Mesenchymal stem cell (in vitro differentiated cells and primary cell): ENCODE measurements around the gene COL15A1.

ENCODE experiments used
- DNase-seq: peaks from one replicate; pipeline ENCODE4 v3.0.0-alpha.2; 2013
- H2AFZ ChIP-seq: one replicate; pipeline ENCODE4 v1.6.1; 2013; ENCODE audit warnings: low read depth, mild to moderate bottlenecking, control low read depth, inconsistent platforms, low read length, moderate library complexity
- H2AK5ac ChIP-seq: 2 replicates; pipeline ENCODE4 v1.6.1; 2013; ENCODE audit warnings: low read length, moderate library complexity, mild to moderate bottlenecking, inconsistent platforms; ENCODE audit not compliant: severe bottlenecking
- H2BK120ac ChIP-seq: one replicate; pipeline ENCODE4 v1.6.1; 2013; ENCODE audit warnings: low read depth, mild to moderate bottlenecking, inconsistent platforms, low read length, moderate library complexity
- H2BK12ac ChIP-seq, 2 experiments: one replicate each; pipeline ENCODE4 v1.6.1; 2013; ENCODE audit warnings: inconsistent platforms in 2 of 2, low read length in 2 of 2, mild to moderate bottlenecking in 2 of 2, moderate library complexity in 2 of 2, control low read depth in 1 of 2
- H2BK15ac ChIP-seq: one replicate; pipeline ENCODE4 v1.6.1; 2013; ENCODE audit warnings: mild to moderate bottlenecking, low read depth, inconsistent platforms; ENCODE audit not compliant: poor library complexity, severe bottlenecking
- H2BK5ac ChIP-seq: 2 replicates; pipeline ENCODE4 v1.6.1; 2013; ENCODE audit warnings: low read depth, mild to moderate bottlenecking, low read length, control low read depth, inconsistent platforms; ENCODE audit not compliant: poor library complexity, severe bottlenecking
- H3K14ac ChIP-seq, 2 experiments: one replicate each; pipeline ENCODE4 v1.6.1; 2013; ENCODE audit warnings: inconsistent platforms in 2 of 2, low read length in 2 of 2, control low read depth in 1 of 2, mild to moderate bottlenecking in 1 of 2, moderate library complexity in 1 of 2
- H3K18ac ChIP-seq, 2 experiments: one replicate each; pipeline ENCODE4 v1.6.1; 2013; ENCODE audit warnings: inconsistent platforms in 2 of 2, low read length in 2 of 2, control low read depth in 1 of 2, low read depth in 1 of 2, mild to moderate bottlenecking in 1 of 2
- H3K23ac ChIP-seq, 2 experiments: one replicate each; pipeline ENCODE4 v1.6.1; 2013; ENCODE audit warnings: inconsistent platforms in 2 of 2, low read length in 2 of 2, mild to moderate bottlenecking in 2 of 2, moderate library complexity in 2 of 2, control low read depth in 1 of 2
- H3K27ac ChIP-seq: 2 replicates; pipeline ENCODE4 v1.5.1; 2013; ENCODE audit warnings: mild to moderate bottlenecking, moderate library complexity, low read length, control low read depth, inconsistent platforms; ENCODE audit not compliant: poor library complexity, severe bottlenecking
- H3K27me3 ChIP-seq, 2 experiments: 2 replicates each; pipeline versions ENCODE4 v1.6.1 to v1.7.0; 2013; ENCODE audit warnings: low read length in 2 of 2, mild to moderate bottlenecking in 2 of 2, moderate library complexity in 2 of 2, control low read depth in 1 of 2, inconsistent platforms in 1 of 2; ENCODE audit not compliant: control insufficient read depth in 1 of 2, insufficient read depth in 1 of 2
- H3K36me3 ChIP-seq, 2 experiments: 2 replicates each; pipeline versions ENCODE4 v1.6.1 to v1.7.0; 2013; ENCODE audit warnings: low read length in 2 of 2, control low read depth in 1 of 2, inconsistent platforms in 1 of 2, low read depth in 1 of 2, mild to moderate bottlenecking in 1 of 2; ENCODE audit not compliant: insufficient read depth in 2 of 2, control insufficient read depth in 1 of 2
- H3K4ac ChIP-seq, 2 experiments: one replicate each; pipeline ENCODE4 v1.6.1; 2013; ENCODE audit warnings: inconsistent platforms in 2 of 2, low read length in 2 of 2, mild to moderate bottlenecking in 2 of 2, moderate library complexity in 2 of 2, control low read depth in 1 of 2, low read depth in 1 of 2
- H3K4me1 ChIP-seq: 2 replicates; pipeline ENCODE4 v1.6.1; 2013; ENCODE audit warnings: low read depth, low read length, control low read depth; ENCODE audit not compliant: control insufficient read depth, insufficient read depth
- H3K4me2 ChIP-seq: 2 replicates; pipeline ENCODE4 v1.6.1; 2013; ENCODE audit warnings: low read length, mild to moderate bottlenecking, inconsistent platforms; ENCODE audit not compliant: poor library complexity, severe bottlenecking
- H3K4me3 ChIP-seq, 2 experiments: 2 replicates each; pipeline versions ENCODE4 v1.5.1 to v1.7.0; 2013; ENCODE audit warnings: low read length in 2 of 2, mild to moderate bottlenecking in 2 of 2, control low read depth in 1 of 2, low read depth in 1 of 2; ENCODE audit not compliant: insufficient read depth in 1 of 2
- H3K79me1 ChIP-seq: replicated peaks from 2 replicates; pipeline ENCODE4 v1.6.1; 2013; ENCODE audit warnings: mild to moderate bottlenecking, control low read depth, low read length, inconsistent platforms; ENCODE audit not compliant: poor library complexity, severe bottlenecking
- H3K9ac ChIP-seq: 2 replicates; pipeline ENCODE4 v1.7.0; 2013; ENCODE audit warnings: mild to moderate bottlenecking, low read length, moderate library complexity
- H3K9me3 ChIP-seq: 2 replicates; pipeline ENCODE4 v1.7.0; 2013; ENCODE audit warnings: mild to moderate bottlenecking, low read length; ENCODE audit not compliant: control insufficient read depth
- H4K8ac ChIP-seq: one replicate; pipeline ENCODE4 v1.6.1; 2013; ENCODE audit warnings: inconsistent platforms, mild to moderate bottlenecking, low read length, moderate library complexity
- H4K91ac ChIP-seq: one replicate; pipeline ENCODE4 v1.6.1; 2013; ENCODE audit warnings: mild to moderate bottlenecking, low read length, inconsistent platforms
- WGBS: methylation state at CpG from one replicate; pipeline ENCODE4 v1.1.7; 2013; ENCODE audit warnings: mixed read lengths; 5-methylcytosine and 5-hydroxymethylcytosine counted together

The COL15A1 gene

DNA sequence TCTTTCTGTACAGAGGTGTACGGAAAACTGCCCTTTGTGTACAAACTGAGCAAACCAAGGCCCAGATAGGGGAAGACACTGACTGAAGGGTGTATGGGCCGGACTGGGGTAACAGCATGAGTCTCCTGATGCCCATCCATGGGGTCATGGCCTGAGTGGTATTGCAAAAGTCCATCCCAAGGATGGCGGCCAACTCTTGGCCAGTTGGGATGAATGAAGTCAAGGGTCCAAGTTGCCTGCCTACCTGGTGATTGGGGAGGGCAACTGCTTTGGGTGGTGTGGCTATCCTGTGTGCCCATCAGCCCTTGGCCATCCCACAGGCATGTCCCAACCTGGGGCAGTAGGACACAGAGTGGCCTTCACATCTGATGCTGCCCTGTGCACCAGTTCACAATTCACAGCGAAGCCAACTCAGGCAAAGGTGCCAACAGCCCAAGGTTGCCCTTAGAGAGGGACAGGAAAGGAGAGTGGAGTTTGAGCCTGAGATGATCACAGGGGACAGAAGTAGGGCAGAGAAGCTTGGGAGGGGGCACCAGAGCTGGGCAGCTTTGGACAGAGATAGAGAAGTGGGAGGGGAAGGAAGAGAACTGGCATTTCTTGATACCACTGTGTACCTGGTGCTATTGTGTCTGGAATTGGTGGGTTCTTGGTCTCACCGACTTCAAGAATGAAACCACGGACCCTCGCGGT is 46.6 kb downstream of the COL15A1 start:
- H3K14ac ChIP-seq = peak overlapping the region in 1 of 2 experiments; percentile 22
- H3K23ac ChIP-seq = no peak overlapping the region
- no peak overlapping the region for H2AFZ ChIP-seq
- peak overlapping the region; percentile 82 to 83 for H3K18ac ChIP-seq
- H3K4ac ChIP-seq = peak overlapping the region; percentile 43 to 49
- H3K9me3 ChIP-seq = no peaks in the 10 kb centered on the region
- H3K4me3 ChIP-seq = no peak overlapping the region
- H3K9ac ChIP-seq = peak overlapping the region; percentile 17
- no peak overlapping the region for H3K4me2 ChIP-seq
- peak overlapping the region; percentile 85 to 92 for H2BK12ac ChIP-seq
- H4K91ac ChIP-seq = peak overlapping the region; percentile 92
- H3K27me3 ChIP-seq = peaks cover 0 to 24% of the 10 kb centered on the region in 2 experiments
- H2AK5ac ChIP-seq = peak overlapping the region; percentile 78
- 79% methylated on average over 8 of the region's 8 CpGs for WGBS
- no peak for DNase-seq
- H3K79me1 ChIP-seq = no peaks in the 10 kb centered on the region
- peak overlapping the region; percentile 39 for H4K8ac ChIP-seq
- H3K27ac ChIP-seq = peak overlapping the region; percentile 48
- no peak overlapping the region for H2BK15ac ChIP-seq
- peak overlapping the region; percentile 11 for H2BK120ac ChIP-seq
- H3K4me1 ChIP-seq = peaks cover 28% of the 10 kb centered on the region
- H3K36me3 ChIP-seq = no peaks in the 10 kb centered on the region
- H2BK5ac ChIP-seq = no peak overlapping the region

DNA sequence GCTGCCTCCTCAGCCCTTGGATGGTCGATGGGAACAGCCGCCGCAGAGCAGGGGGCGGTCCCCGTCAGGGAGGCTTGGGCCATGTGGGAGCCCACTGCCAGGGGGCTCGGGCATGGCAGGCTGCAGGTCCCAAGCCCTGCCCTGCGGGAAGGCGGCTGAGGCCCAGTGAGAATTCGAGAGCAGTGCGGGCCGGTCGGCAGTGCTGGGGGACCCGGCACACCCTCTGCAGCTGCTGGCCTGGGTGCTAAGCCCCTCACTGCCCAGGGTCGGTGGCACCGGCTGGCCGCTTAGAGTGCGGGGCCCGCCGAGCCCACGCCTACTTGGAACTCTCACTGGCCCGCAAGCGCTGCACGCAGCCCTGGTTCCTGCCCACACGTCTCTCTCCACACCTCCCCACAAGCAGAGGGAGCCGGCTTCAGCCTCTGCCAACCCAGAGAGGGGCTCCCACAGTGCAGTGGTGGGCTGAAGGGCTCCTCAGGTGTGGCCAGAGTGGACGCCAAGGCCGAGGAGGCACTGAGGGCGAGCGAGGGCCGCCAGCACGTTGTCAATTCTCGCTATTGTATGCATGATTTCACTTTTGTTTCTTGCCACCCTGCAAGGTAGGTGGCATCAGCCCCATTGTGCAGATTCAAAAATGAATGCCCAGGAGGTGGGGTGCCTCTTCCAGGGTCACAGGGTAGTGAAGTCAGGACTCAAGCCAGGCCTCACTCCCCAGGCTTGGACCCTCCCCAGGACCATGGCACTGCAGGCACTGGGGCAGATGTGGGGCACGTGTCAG is 48.6 kb downstream of the COL15A1 start:
- H2BK12ac ChIP-seq = no peak overlapping the region
- H2AK5ac ChIP-seq = no peak overlapping the region
- H3K79me1 ChIP-seq = no peaks in the 10 kb centered on the region
- peaks cover 5% of the 10 kb centered on the region for H3K9me3 ChIP-seq
- no peak overlapping the region for H2BK5ac ChIP-seq
- H3K4me2 ChIP-seq = no peak overlapping the region
- peaks cover 28% of the 10 kb centered on the region for H3K4me1 ChIP-seq
- H2AFZ ChIP-seq = no peak overlapping the region
- no peak for DNase-seq
- H3K4ac ChIP-seq = no peak overlapping the region
- H3K27me3 ChIP-seq = peaks cover 0 to 16% of the 10 kb centered on the region in 2 experiments
- H3K4me3 ChIP-seq = no peak overlapping the region
- H4K8ac ChIP-seq = no peak overlapping the region
- peak overlapping the region in 1 of 2 experiments; percentile 50 for H3K14ac ChIP-seq
- no peak overlapping the region for H2BK15ac ChIP-seq
- WGBS = 95% methylated on average over 32 of the region's 33 CpGs
- no peak overlapping the region for H3K23ac ChIP-seq
- no peak overlapping the region for H2BK120ac ChIP-seq
- H3K18ac ChIP-seq = no peak overlapping the region
- H3K36me3 ChIP-seq = no peaks in the 10 kb centered on the region
- H3K27ac ChIP-seq = no peak overlapping the region
- no peak overlapping the region for H4K91ac ChIP-seq
- H3K9ac ChIP-seq = no peak overlapping the region

DNA sequence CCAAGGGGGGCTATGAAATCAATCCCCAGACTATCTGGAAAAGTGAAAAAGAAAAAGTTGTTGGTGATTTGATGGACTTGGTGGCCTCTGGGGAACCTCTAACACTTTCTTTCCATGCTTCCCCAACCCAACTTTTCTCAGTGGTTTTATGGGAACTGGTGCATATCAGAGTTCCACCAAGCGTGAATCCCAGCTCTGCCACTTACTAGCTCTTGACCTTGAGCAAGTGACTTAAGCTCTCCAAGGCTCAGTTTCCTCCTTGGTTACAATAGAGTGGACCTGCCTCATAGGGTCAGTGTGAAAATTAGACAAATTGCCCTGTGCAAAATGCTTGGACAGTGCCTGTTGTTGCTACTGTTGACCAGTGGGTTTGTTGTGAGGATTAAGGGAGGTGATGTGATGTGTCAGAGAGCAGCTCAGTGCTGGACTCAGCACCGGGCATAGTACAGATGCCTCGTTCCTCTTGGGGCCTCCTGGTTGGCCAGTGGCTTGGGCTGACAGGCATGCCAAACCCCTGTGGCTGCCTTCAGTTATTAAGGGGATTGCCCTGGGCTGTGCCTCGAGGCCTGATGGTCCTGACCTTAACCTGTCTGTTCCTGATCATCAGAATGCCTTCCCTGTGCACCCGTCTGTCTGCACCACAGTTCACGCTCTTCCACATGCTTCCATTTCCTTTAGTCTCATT is 49.3 kb downstream of the COL15A1 start:
- H3K27ac ChIP-seq = no peak overlapping the region
- H3K18ac ChIP-seq = peak overlapping the region in 1 of 2 experiments; percentile 50
- no peak for DNase-seq
- peaks cover 5% of the 10 kb centered on the region for H3K9me3 ChIP-seq
- no peak overlapping the region for H2AFZ ChIP-seq
- H2BK15ac ChIP-seq = no peak overlapping the region
- no peak overlapping the region for H2BK5ac ChIP-seq
- no peak overlapping the region for H3K4ac ChIP-seq
- H2BK12ac ChIP-seq = peak overlapping the region in 1 of 2 experiments; percentile 54
- H3K36me3 ChIP-seq = no peaks in the 10 kb centered on the region
- no peak overlapping the region for H4K8ac ChIP-seq
- no peak overlapping the region for H2BK120ac ChIP-seq
- H3K4me2 ChIP-seq = no peak overlapping the region
- no peak overlapping the region for H4K91ac ChIP-seq
- no peak overlapping the region for H3K9ac ChIP-seq
- peaks cover 0 to 13% of the 10 kb centered on the region in 2 experiments for H3K27me3 ChIP-seq
- no peak overlapping the region for H3K4me3 ChIP-seq
- WGBS = 91% methylated on average over 5 of the region's 6 CpGs
- H3K4me1 ChIP-seq = peaks cover 31% of the 10 kb centered on the region
- no peak overlapping the region for H2AK5ac ChIP-seq
- H3K14ac ChIP-seq = no peak overlapping the region
- no peak overlapping the region for H3K23ac ChIP-seq
- no peaks in the 10 kb centered on the region for H3K79me1 ChIP-seq

DNA sequence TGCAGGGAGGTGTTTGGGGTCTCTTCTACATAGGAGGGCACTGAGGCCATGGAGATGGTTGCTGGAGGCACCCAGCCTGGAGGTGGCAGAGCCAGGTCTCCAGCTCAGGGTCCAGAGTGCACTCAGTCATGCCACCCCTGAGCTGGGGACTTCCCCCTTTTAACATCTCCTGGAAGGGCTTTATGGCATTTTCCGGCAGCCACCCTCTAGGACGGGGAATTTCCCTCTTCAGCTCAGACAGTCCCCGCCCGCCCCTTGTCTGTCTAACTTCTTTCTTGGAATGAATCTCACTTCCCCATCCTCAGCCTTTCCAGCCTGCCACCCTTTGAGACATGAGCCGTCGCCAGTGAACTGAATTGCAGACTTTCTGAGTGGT is 49.9 kb downstream of the COL15A1 start:
- H3K9me3 ChIP-seq = peaks cover 5% of the 10 kb centered on the region
- no peak overlapping the region for H3K4ac ChIP-seq
- no peak overlapping the region for H4K91ac ChIP-seq
- WGBS = 85% methylated on average over 6 of the region's 6 CpGs
- no peak overlapping the region for H2BK15ac ChIP-seq
- no peaks in the 10 kb centered on the region for H3K79me1 ChIP-seq
- H3K14ac ChIP-seq = no peak overlapping the region
- H3K4me3 ChIP-seq = no peak overlapping the region
- H3K36me3 ChIP-seq = no peaks in the 10 kb centered on the region
- H3K23ac ChIP-seq = no peak overlapping the region
- H3K27me3 ChIP-seq = peaks cover 0 to 10% of the 10 kb centered on the region in 2 experiments
- peak overlapping the region in 1 of 2 experiments; percentile 54 for H2BK12ac ChIP-seq
- H2AK5ac ChIP-seq = no peak overlapping the region
- H2BK120ac ChIP-seq = no peak overlapping the region
- H3K27ac ChIP-seq = no peak overlapping the region
- no peak overlapping the region for H2AFZ ChIP-seq
- peak overlapping the region in 1 of 2 experiments; percentile 50 for H3K18ac ChIP-seq
- no peak overlapping the region for H3K4me2 ChIP-seq
- no peak overlapping the region for H2BK5ac ChIP-seq
- DNase-seq = peak; percentile 55
- H3K4me1 ChIP-seq = peaks cover 35% of the 10 kb centered on the region
- no peak overlapping the region for H4K8ac ChIP-seq
- H3K9ac ChIP-seq = no peak overlapping the region
